Neural progenitor cell (in vitro differentiated cells): ENCODE data around the gene VWF. TPM values are rescaled to one million over a fixed set of nuclear protein-coding genes. Genes with fewer than 3 reads are reported as not detected.

ENCODE experiments used
- DNase-seq: peaks from one replicate; pipeline ENCODE4 v3.0.0-alpha.2; 2016; ENCODE audit warnings: low spot score
- H2AFZ ChIP-seq: fragments of 200-600 bp; sonication (generic); replicated peaks from 2 replicates; pipeline ENCODE4 v1.6.1; 2016; ENCODE audit warnings: antibody characterized with exemption
- H3F3A ChIP-seq: fragments of 200-600 bp; sonication (generic); 2 replicates; pipeline ENCODE4 v1.6.1; 2016; ENCODE audit warnings: antibody characterized with exemption, low read depth
- H3K27ac ChIP-seq: fragments of 200-600 bp; sonication (generic); 2 replicates; pipeline ENCODE4 v1.5.1; 2016; ENCODE audit warnings: mild to moderate bottlenecking
- H3K27me3 ChIP-seq: fragments of 200-600 bp; sonication (generic); 2 replicates; pipeline ENCODE4 v1.6.1; 2016; ENCODE audit warnings: mild to moderate bottlenecking, moderate library complexity
- H3K36me3 ChIP-seq: fragments of 200-600 bp; sonication (generic); 2 replicates; pipeline ENCODE4 v1.5.1; 2016
- H3K4me1 ChIP-seq: fragments of 200-600 bp; sonication (generic); 2 replicates; pipeline ENCODE4 v1.6.1; 2016; ENCODE audit warnings: mixed run types
- H3K4me2 ChIP-seq: fragments of 200-600 bp; sonication (generic); 2 replicates; pipeline ENCODE4 v1.6.1; 2016
- H3K4me3 ChIP-seq: fragments of 200-600 bp; sonication (generic); 2 replicates; pipeline ENCODE4 v1.5.1; 2016
- H3K79me2 ChIP-seq: fragments of 200-600 bp; sonication (generic); 2 replicates; pipeline ENCODE4 v1.6.1; 2016; ENCODE audit warnings: low read depth
- H3K9ac ChIP-seq: fragments of 200-600 bp; sonication (generic); 2 replicates; pipeline ENCODE4 v1.6.1; 2016
- H3K9me3 ChIP-seq: fragments of 200-600 bp; sonication (generic); 2 replicates; pipeline ENCODE4 v1.5.1; 2016; ENCODE audit warnings: low read depth
- H4K20me1 ChIP-seq: fragments of 200-600 bp; sonication (generic); 2 replicates; pipeline ENCODE4 v1.6.1; 2016; ENCODE audit warnings: low read depth
- H3K27ac Mint-ChIP-seq: 3 replicates; pipeline ENCODE4 v1.8.0; 2021; ENCODE audit warnings: mixed read lengths
- H3K27me3 Mint-ChIP-seq: 2 replicates; pipeline ENCODE4 v1.8.0; 2022; ENCODE audit warnings: low read depth, mild to moderate bottlenecking, inconsistent platforms, moderate library complexity, mixed read lengths; ENCODE audit not compliant: insufficient read depth
- H3K36me3 Mint-ChIP-seq: 3 replicates; pipeline ENCODE4 v1.8.0; 2021; ENCODE audit warnings: mixed read lengths
- H3K4me1 Mint-ChIP-seq: 3 replicates; pipeline ENCODE4 v1.8.0; 2021; ENCODE audit warnings: mixed read lengths
- H3K4me3 Mint-ChIP-seq: 3 replicates; pipeline ENCODE4 v1.8.0; 2021; ENCODE audit warnings: mild to moderate bottlenecking, moderate library complexity, mixed read lengths
- H3K9me3 Mint-ChIP-seq: 3 replicates; pipeline ENCODE4 v1.8.0; 2020; ENCODE audit warnings: mixed read lengths
- CTCF ChIP-seq: fragments of 200-600 bp; sonication (generic); IDR thresholded peaks from 2 replicates; pipeline ENCODE4 v1.5.1; 2017; ENCODE audit warnings: antibody characterized with exemption, mild to moderate bottlenecking
- EZH2 ChIP-seq: fragments of 200-600 bp; sonication (generic); IDR thresholded peaks from 2 replicates; pipeline ENCODE4 v1.6.1; 2017; ENCODE audit warnings: antibody characterized with exemption, mild to moderate bottlenecking, moderate library complexity
- EZH2phosphoT487 ChIP-seq: fragments of 200-600 bp; sonication (generic); IDR thresholded peaks from 2 replicates; pipeline ENCODE4 v1.6.1; 2017; ENCODE audit warnings: antibody characterized with exemption
- total RNA-seq: library from RNA; depleted of rRNA; stranded (reverse); fragments of >200 nt; gene quantifications from 2 replicates; pipeline ENCODE4 v1.2.3, GENCODE V29; 2015; ENCODE audit warnings: low replicate concordance

The VWF gene
- total RNA-seq, 1 donor from 2014 or later: 8.0 TPM

GRCh38 chr12:6053541-6053940 is 70.9 kb downstream of the VWF start:
- H3K27ac ChIP-seq: no peak overlapping the region
- H3K4me1 ChIP-seq: peaks cover 6% of the 10 kb centered on the region
- H3K27me3 ChIP-seq: peaks cover 4% of the 10 kb centered on the region
- TF ChIP-seq EZH2phosphoT487: no peak
- TF ChIP-seq CTCF: no peak
- TF ChIP-seq EZH2: no peak
- no peak overlapping the region for H3K4me2 ChIP-seq
- no peak overlapping the region for H3K4me3 ChIP-seq
- DNase-seq: no peak
- no peak overlapping the region for H3K4me3 Mint-ChIP-seq
- peaks cover 17% of the 10 kb centered on the region for H3K27me3 Mint-ChIP-seq
- H3K36me3 ChIP-seq: no peaks in the 10 kb centered on the region
- H4K20me1 ChIP-seq: no peaks in the 10 kb centered on the region
- H2AFZ ChIP-seq: no peak overlapping the region
- H3K9me3 ChIP-seq: no peaks in the 10 kb centered on the region
- H3F3A ChIP-seq: peaks cover 7% of the 10 kb centered on the region
- H3K4me1 Mint-ChIP-seq: peaks cover 29% of the 10 kb centered on the region
- no peak overlapping the region for H3K27ac Mint-ChIP-seq
- peaks cover 2% of the 10 kb centered on the region for H3K9me3 Mint-ChIP-seq
- no peak overlapping the region for H3K9ac ChIP-seq
- no peaks in the 10 kb centered on the region for H3K36me3 Mint-ChIP-seq
- H3K79me2 ChIP-seq: no peaks in the 10 kb centered on the region

GRCh38 chr12:6052940-6053329 is 71.5 kb downstream of the VWF start:
- Mint-ChIP-seq H3K4me1 (peaks cover 23% of the 10 kb centered on the region), H3K27ac (no peak overlapping the region), H3K27me3 (peaks cover 15% of the 10 kb centered on the region), H3K9me3 (peaks cover 2% of the 10 kb centered on the region), H3K36me3 (no peaks in the 10 kb centered on the region), H3K4me3 (no peak overlapping the region)
- no peaks in the 10 kb centered on the region for H4K20me1 ChIP-seq
- H3K9ac ChIP-seq: no peak overlapping the region
- H3K27me3 ChIP-seq: peaks cover 4% of the 10 kb centered on the region
- no peak for TF ChIP-seq EZH2phosphoT487
- TF ChIP-seq CTCF: no peak
- no peak for TF ChIP-seq EZH2
- H3K4me2 ChIP-seq: no peak overlapping the region
- H2AFZ ChIP-seq: no peak overlapping the region
- H3K27ac ChIP-seq: no peak overlapping the region
- H3F3A ChIP-seq: peaks cover under 1% of the 10 kb centered on the region
- H3K4me1 ChIP-seq: peaks cover 4% of the 10 kb centered on the region
- no peaks in the 10 kb centered on the region for H3K36me3 ChIP-seq
- no peaks in the 10 kb centered on the region for H3K9me3 ChIP-seq
- DNase-seq: no peak
- no peaks in the 10 kb centered on the region for H3K79me2 ChIP-seq
- no peak overlapping the region for H3K4me3 ChIP-seq

- Histone ChIP-seq H3K4me3 (no peak overlapping the region), H3K9ac (no peak overlapping the region), H3K36me3 (no peaks in the 10 kb centered on the region), H4K20me1 (no peaks in the 10 kb centered on the region), H3K4me2 (no peak overlapping the region), H3K79me2 (no peaks in the 10 kb centered on the region), H2AFZ (no peak overlapping the region), H3K9me3 (no peaks in the 10 kb centered on the region), H3F3A (no peaks in the 10 kb centered on the region), H3K27ac (no peak overlapping the region), H3K4me1 (no peaks in the 10 kb centered on the region), H3K27me3 (peaks cover 4% of the 10 kb centered on the region)
- no peak overlapping the region for H3K4me3 Mint-ChIP-seq
- H3K27me3 Mint-ChIP-seq: peaks cover 12% of the 10 kb centered on the region
- no peak overlapping the region for H3K27ac Mint-ChIP-seq
- DNase-seq: no peak
- TF ChIP-seq CTCF: no peak
- TF ChIP-seq EZH2: no peak
- no peak for TF ChIP-seq EZH2phosphoT487
- peaks cover 2% of the 10 kb centered on the region for H3K9me3 Mint-ChIP-seq
- no peaks in the 10 kb centered on the region for H3K36me3 Mint-ChIP-seq
- peaks cover 18% of the 10 kb centered on the region for H3K4me1 Mint-ChIP-seq
Measured at GRCh38 chr12:6052206-6052939, 72.1 kb downstream of the VWF start.
